ENCODE measurements around the gene BICC1. TPM values are rescaled to one million over a fixed set of nuclear protein-coding genes. Genes with fewer than 3 reads are reported as not detected.
A peak's percentile ranks its signal among the peaks of the same experiment; 100 is the strongest.

BICC1 gene
- total RNA-seq, 1 donor from 2014 or later, result 0.41 TPM

DNA sequence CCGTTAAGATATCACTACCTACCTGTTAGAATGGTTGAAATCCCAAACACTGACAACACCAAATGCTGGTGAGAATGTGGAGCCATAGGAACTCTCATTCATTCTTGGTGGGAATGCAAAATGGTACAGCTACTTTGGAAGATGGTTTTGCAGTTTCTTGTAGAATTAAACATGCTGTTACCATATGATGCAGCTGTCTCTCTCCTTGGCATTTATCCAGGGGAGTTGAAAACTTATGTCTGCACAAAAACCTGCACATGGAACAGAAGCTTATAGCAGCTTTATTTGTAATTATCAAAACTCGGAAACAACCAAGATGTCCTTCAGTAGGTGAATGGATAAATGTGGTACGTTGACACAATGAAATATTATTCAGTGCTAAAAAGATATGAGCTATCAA, 199.5 kb downstream of the BICC1 start:
- Mint-ChIP-seq H3K27me3 (ENCODE audit: insufficient read depth, low read depth) (peaks cover 3% of the 10 kb centered on the region), H3K4me1 (no peaks in the 10 kb centered on the region), H3K36me3 (no peaks in the 10 kb centered on the region), H3K4me3 (no peak overlapping the region), H3K27ac (no peak overlapping the region), H3K9me3 (peaks cover 1% of the 10 kb centered on the region)
- Histone ChIP-seq H3F3A (ENCODE audit: low read depth) (no peaks in the 10 kb centered on the region), H3K27me3 (no peaks in the 10 kb centered on the region), H3K36me3 (no peaks in the 10 kb centered on the region), H3K27ac (no peak overlapping the region), H3K4me1 (no peaks in the 10 kb centered on the region), H3K9me3 (ENCODE audit: low read depth) (no peaks in the 10 kb centered on the region), H3K9ac (no peak overlapping the region), H3K4me2 (no peak overlapping the region), H3K79me2 (ENCODE audit: low read depth) (no peaks in the 10 kb centered on the region), H4K20me1 (ENCODE audit: low read depth) (no peaks in the 10 kb centered on the region), H2AFZ (replicated peaks) (no peak overlapping the region), H3K4me3 (no peak overlapping the region)
- TF ChIP-seq, protein P1, sequence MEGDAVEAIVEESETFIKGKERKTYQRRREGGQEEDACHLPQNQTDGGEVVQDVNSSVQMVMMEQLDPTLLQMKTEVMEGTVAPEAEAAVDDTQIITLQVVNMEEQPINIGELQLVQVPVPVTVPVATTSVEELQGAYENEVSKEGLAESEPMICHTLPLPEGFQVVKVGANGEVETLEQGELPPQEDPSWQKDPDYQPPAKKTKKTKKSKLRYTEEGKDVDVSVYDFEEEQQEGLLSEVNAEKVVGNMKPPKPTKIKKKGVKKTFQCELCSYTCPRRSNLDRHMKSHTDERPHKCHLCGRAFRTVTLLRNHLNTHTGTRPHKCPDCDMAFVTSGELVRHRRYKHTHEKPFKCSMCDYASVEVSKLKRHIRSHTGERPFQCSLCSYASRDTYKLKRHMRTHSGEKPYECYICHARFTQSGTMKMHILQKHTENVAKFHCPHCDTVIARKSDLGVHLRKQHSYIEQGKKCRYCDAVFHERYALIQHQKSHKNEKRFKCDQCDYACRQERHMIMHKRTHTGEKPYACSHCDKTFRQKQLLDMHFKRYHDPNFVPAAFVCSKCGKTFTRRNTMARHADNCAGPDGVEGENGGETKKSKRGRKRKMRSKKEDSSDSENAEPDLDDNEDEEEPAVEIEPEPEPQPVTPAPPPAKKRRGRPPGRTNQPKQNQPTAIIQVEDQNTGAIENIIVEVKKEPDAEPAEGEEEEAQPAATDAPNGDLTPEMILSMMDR (IDR thresholded peaks at IDR 0.05), result no peak
- TF ChIP-seq EZH2phosphoT487 (IDR thresholded peaks at IDR 0.05), result no peak
- no peak for TF ChIP-seq EZH2 (IDR thresholded peaks at IDR 0.05)
- DNase-seq (ENCODE audit: low spot score), result no peak

DNA sequence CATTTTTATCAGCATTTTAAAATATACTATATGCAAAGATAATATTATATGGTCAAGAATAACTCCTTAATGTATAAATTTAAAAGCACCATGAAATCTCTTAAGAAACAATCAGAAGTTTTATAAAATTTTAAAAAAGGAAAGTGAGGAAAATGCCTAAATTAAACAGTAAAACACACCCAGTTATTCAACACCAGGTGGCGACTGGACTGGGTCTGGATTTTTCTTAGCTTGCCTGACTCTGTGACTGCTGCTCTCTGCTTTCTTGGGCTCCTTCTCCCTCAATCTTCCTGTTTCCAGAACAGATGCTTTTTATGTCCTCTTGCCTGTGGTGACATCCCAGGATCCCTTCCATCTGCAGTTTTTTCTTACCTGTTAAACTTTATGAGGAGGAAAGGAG, 200.3 kb downstream of the BICC1 start:
- Histone ChIP-seq H3F3A (ENCODE audit: low read depth) (no peaks in the 10 kb centered on the region), H3K4me3 (no peak overlapping the region), H3K79me2 (ENCODE audit: low read depth) (no peaks in the 10 kb centered on the region), H4K20me1 (ENCODE audit: low read depth) (no peaks in the 10 kb centered on the region), H3K9me3 (ENCODE audit: low read depth) (no peaks in the 10 kb centered on the region), H3K9ac (no peak overlapping the region), H3K27ac (no peak overlapping the region), H3K4me2 (no peak overlapping the region), H3K4me1 (no peaks in the 10 kb centered on the region), H3K36me3 (no peaks in the 10 kb centered on the region), H2AFZ (replicated peaks) (no peak overlapping the region), H3K27me3 (no peaks in the 10 kb centered on the region)
- DNase-seq (ENCODE audit: low spot score), result no peak
- Mint-ChIP-seq H3K9me3 (no peaks in the 10 kb centered on the region), H3K4me1 (no peaks in the 10 kb centered on the region), H3K4me3 (no peak overlapping the region), H3K36me3 (no peaks in the 10 kb centered on the region), H3K27ac (no peak overlapping the region), H3K27me3 (ENCODE audit: insufficient read depth, low read depth) (peaks cover 3% of the 10 kb centered on the region)
- TF ChIP-seq EZH2 (IDR thresholded peaks at IDR 0.05), result no peak
- no peak for TF ChIP-seq EZH2phosphoT487 (IDR thresholded peaks at IDR 0.05)
- TF ChIP-seq, protein P1 (IDR thresholded peaks at IDR 0.05), result peak; percentile 35

DNA sequence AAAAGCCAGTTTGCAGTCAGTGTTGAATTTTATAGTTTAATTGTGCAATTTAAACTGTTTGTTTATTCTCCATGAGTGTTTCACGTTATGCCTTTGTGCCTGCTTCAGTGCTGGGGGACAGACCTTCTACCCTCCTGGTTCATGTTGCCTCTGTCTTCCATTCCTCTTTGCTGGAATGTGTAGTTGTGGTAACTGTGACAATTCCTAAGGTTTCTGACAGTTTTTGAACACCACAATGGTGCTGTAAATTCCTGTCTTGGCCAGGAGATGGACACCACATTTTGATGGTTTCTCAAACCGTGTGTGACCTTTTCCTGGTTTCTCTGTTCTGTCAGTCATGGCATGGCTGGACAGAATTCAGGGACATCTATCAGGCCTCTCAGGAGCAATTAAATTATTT, 201.7 kb downstream of the BICC1 start:
- no peaks in the 10 kb centered on the region for H3K4me1 Mint-ChIP-seq
- Histone ChIP-seq H3K4me1 (no peaks in the 10 kb centered on the region), H3K9ac (no peak overlapping the region), H3K27ac (no peak overlapping the region), H4K20me1 (ENCODE audit: low read depth) (no peaks in the 10 kb centered on the region), H2AFZ (replicated peaks) (no peak overlapping the region), H3K9me3 (ENCODE audit: low read depth) (no peaks in the 10 kb centered on the region), H3K4me2 (no peak overlapping the region), H3K79me2 (ENCODE audit: low read depth) (no peaks in the 10 kb centered on the region), H3K27me3 (no peaks in the 10 kb centered on the region), H3K36me3 (no peaks in the 10 kb centered on the region), H3F3A (ENCODE audit: low read depth) (no peaks in the 10 kb centered on the region), H3K4me3 (no peak overlapping the region)
- H3K27me3 Mint-ChIP-seq (ENCODE audit: insufficient read depth, low read depth), result peaks cover 3% of the 10 kb centered on the region
- H3K4me3 Mint-ChIP-seq, result no peak overlapping the region
- H3K9me3 Mint-ChIP-seq, result no peaks in the 10 kb centered on the region
- no peak overlapping the region for H3K27ac Mint-ChIP-seq
- DNase-seq (ENCODE audit: low spot score), result no peak
- TF ChIP-seq EZH2 (IDR thresholded peaks at IDR 0.05) (no peak), EZH2phosphoT487 (IDR thresholded peaks at IDR 0.05) (no peak)
- TF ChIP-seq, protein P1 (IDR thresholded peaks at IDR 0.05), result no peak
- no peaks in the 10 kb centered on the region for H3K36me3 Mint-ChIP-seq
